GM15510 (cell line): Measurements from ENCODE around the gene CHRNG.

Experiments
- POLR2A ChIP-seq: IDR thresholded peaks from 3 replicates; pipeline ENCODE4 v1.6.1; 2011; ENCODE audit warnings: borderline replicate concordance; ENCODE audit not compliant: insufficient read length; ENCODE audit errors: extremely low read depth

The CHRNG gene

GRCh38 chr2:232501331-232501771, 38.1 kb upstream of the CHRNG start:
- TF ChIP-seq POLR2A: no peak

GRCh38 chr2:232501794-232502390, 37.6 kb upstream of the CHRNG start:
- no peak for TF ChIP-seq POLR2A

GRCh38 chr2:232502511-232502910, 37.0 kb upstream of the CHRNG start:
- TF ChIP-seq POLR2A: no peak

- TF ChIP-seq POLR2A: no peak
Observed at GRCh38 chr2:232502911-232503808, 36.3 kb upstream of the CHRNG start.

- TF ChIP-seq POLR2A: no peak
Observed at GRCh38 chr2:232503809-232504323, 35.6 kb upstream of the CHRNG start.

GRCh38 chr2:232504438-232504837, 35.1 kb upstream of the CHRNG start:
- no peak for TF ChIP-seq POLR2A

- no peak for TF ChIP-seq POLR2A
Observed at GRCh38 chr2:232505856-232506255, 33.6 kb upstream of the CHRNG start.

- no peak for TF ChIP-seq POLR2A
Observed at GRCh38 chr2:232506709-232507108, 32.8 kb upstream of the CHRNG start.

GRCh38 chr2:232508251-232508650, 31.2 kb upstream of the CHRNG start:
- TF ChIP-seq POLR2A: no peak

GRCh38 chr2:232511336-232511890, 28.1 kb upstream of the CHRNG start:
- no peak for TF ChIP-seq POLR2A

- TF ChIP-seq POLR2A: no peak
Observed at GRCh38 chr2:232512602-232513001, 26.9 kb upstream of the CHRNG start.

- TF ChIP-seq POLR2A: no peak
Observed at GRCh38 chr2:232513353-232513752, 26.1 kb upstream of the CHRNG start.

- TF ChIP-seq POLR2A: no peak
Observed at GRCh38 chr2:232515639-232516038, 23.9 kb upstream of the CHRNG start.

- no peak for TF ChIP-seq POLR2A
Observed at GRCh38 chr2:232516551-232516950, 22.9 kb upstream of the CHRNG start.

GRCh38 chr2:232518844-232519243, 20.6 kb upstream of the CHRNG start:
- TF ChIP-seq POLR2A: no peak

- no peak for TF ChIP-seq POLR2A
Observed at GRCh38 chr2:232519581-232520438, 19.7 kb upstream of the CHRNG start, which contains the start of gene PRSS56. Gene PRSS56, plus strand, starts transcription at chr2:232520388. Its CDS starts 211 bp downstream, at chr2:232520599.
